Panc1 (cell line): ENCODE results near the gene NPSR1.

Experiments used
- POLR2AphosphoS5 ChIP-seq: IDR thresholded peaks from 2 replicates; pipeline ENCODE4 v1.6.1; 2012; ENCODE audit warnings: mild to moderate bottlenecking, low read depth, low read length, moderate library complexity
- SIN3A ChIP-seq: IDR thresholded peaks from 2 replicates; pipeline ENCODE4 v1.6.1; 2012; ENCODE audit warnings: low read depth, mild to moderate bottlenecking, low read length, moderate library complexity, borderline replicate concordance; ENCODE audit not compliant: insufficient read depth
- TCF7L2 ChIP-seq: IDR thresholded peaks from 2 replicates; pipeline ENCODE4 v1.6.1; 2011; ENCODE audit warnings: mild to moderate bottlenecking, low read depth, low read length, inconsistent platforms
- TF ChIP-seq, protein P1 (sequence below): fragments of 450-650 bp; IDR thresholded peaks from 2 replicates; pipeline ENCODE4 v1.5.1; 2017; ENCODE audit warnings: mild to moderate bottlenecking
- TF ChIP-seq, protein P2 (sequence below), 2 experiments: IDR thresholded peaks; 2 replicates each; pipeline ENCODE4 v1.6.1; 2011 to 2012; ENCODE audit warnings: low read depth in 2 of 2, control low read depth in 1 of 2, low read length in 1 of 2, mild to moderate bottlenecking in 1 of 2, moderate library complexity in 1 of 2; ENCODE audit not compliant: insufficient read depth in 1 of 2

DNA sequence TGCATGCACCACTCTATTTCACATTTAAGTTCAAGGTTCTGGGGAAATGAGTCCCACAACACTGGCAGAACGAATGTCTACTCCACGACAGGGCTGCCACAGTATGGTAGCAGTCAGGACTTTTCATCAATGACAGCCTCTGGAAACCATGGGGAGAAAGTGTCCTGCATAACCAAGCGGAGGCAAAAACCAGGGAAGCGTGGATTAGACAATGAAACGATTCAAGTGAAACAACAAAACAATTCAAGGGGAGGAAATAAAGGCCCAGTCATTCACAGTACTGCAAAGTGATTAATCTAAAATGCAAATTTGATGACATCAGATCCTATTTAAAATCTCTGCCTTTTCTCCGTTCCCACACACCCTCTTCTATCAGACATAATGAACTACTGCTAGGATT is 211.0 kb downstream of the NPSR1 start:
- TF ChIP-seq, protein P1, sequence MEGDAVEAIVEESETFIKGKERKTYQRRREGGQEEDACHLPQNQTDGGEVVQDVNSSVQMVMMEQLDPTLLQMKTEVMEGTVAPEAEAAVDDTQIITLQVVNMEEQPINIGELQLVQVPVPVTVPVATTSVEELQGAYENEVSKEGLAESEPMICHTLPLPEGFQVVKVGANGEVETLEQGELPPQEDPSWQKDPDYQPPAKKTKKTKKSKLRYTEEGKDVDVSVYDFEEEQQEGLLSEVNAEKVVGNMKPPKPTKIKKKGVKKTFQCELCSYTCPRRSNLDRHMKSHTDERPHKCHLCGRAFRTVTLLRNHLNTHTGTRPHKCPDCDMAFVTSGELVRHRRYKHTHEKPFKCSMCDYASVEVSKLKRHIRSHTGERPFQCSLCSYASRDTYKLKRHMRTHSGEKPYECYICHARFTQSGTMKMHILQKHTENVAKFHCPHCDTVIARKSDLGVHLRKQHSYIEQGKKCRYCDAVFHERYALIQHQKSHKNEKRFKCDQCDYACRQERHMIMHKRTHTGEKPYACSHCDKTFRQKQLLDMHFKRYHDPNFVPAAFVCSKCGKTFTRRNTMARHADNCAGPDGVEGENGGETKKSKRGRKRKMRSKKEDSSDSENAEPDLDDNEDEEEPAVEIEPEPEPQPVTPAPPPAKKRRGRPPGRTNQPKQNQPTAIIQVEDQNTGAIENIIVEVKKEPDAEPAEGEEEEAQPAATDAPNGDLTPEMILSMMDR = no peak
- TF ChIP-seq SIN3A (no peak), POLR2AphosphoS5 (no peak), TCF7L2 (no peak)
- TF ChIP-seq, protein P2, sequence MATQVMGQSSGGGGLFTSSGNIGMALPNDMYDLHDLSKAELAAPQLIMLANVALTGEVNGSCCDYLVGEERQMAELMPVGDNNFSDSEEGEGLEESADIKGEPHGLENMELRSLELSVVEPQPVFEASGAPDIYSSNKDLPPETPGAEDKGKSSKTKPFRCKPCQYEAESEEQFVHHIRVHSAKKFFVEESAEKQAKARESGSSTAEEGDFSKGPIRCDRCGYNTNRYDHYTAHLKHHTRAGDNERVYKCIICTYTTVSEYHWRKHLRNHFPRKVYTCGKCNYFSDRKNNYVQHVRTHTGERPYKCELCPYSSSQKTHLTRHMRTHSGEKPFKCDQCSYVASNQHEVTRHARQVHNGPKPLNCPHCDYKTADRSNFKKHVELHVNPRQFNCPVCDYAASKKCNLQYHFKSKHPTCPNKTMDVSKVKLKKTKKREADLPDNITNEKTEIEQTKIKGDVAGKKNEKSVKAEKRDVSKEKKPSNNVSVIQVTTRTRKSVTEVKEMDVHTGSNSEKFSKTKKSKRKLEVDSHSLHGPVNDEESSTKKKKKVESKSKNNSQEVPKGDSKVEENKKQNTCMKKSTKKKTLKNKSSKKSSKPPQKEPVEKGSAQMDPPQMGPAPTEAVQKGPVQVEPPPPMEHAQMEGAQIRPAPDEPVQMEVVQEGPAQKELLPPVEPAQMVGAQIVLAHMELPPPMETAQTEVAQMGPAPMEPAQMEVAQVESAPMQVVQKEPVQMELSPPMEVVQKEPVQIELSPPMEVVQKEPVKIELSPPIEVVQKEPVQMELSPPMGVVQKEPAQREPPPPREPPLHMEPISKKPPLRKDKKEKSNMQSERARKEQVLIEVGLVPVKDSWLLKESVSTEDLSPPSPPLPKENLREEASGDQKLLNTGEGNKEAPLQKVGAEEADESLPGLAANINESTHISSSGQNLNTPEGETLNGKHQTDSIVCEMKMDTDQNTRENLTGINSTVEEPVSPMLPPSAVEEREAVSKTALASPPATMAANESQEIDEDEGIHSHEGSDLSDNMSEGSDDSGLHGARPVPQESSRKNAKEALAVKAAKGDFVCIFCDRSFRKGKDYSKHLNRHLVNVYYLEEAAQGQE (IDR thresholded peaks at IDR 0.05; ENCODE audit: insufficient read depth in 1 of 2, low read depth in 2 of 2, low read length in 1 of 2) = no peak
